ENCODE data around the gene TBL1X.

DNA sequence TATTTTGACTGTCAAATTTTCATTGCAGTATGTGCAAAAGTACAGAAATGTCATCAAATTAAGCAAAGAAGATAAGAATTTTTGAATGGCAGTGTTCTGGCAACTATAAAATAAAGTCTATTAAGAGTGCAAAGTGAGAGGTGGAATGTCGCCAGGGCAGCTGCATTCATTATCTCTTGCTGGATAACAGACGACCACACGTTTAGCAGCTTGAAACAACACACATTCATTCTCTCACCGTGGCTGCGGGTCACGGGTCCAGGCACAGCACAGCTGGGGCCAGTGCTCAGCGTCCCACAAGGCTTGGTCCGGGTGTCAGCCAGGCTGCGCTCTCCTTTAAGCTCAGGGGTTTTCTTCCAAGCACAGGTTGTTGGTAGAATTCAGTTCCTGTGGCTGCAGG lies 186.9 kb downstream of the TBL1X start:
- no peak for TF ChIP-seq CTCF (conservative IDR thresholded peaks at IDR 0.05; ENCODE audit: low read depth, low read length)
- no peak for TF ChIP-seq EZH2 (IDR thresholded peaks at IDR 0.05; ENCODE audit: low read length, unreplicated experiment)
- no peak for TF ChIP-seq EZH2phosphoT487 (IDR thresholded peaks at IDR 0.05; ENCODE audit: borderline replicate concordance, low read length)
